ENCODE measurements around the gene NCR3LG1.

The NCR3LG1 gene, protein sequence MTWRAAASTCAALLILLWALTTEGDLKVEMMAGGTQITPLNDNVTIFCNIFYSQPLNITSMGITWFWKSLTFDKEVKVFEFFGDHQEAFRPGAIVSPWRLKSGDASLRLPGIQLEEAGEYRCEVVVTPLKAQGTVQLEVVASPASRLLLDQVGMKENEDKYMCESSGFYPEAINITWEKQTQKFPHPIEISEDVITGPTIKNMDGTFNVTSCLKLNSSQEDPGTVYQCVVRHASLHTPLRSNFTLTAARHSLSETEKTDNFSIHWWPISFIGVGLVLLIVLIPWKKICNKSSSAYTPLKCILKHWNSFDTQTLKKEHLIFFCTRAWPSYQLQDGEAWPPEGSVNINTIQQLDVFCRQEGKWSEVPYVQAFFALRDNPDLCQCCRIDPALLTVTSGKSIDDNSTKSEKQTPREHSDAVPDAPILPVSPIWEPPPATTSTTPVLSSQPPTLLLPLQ

DNA sequence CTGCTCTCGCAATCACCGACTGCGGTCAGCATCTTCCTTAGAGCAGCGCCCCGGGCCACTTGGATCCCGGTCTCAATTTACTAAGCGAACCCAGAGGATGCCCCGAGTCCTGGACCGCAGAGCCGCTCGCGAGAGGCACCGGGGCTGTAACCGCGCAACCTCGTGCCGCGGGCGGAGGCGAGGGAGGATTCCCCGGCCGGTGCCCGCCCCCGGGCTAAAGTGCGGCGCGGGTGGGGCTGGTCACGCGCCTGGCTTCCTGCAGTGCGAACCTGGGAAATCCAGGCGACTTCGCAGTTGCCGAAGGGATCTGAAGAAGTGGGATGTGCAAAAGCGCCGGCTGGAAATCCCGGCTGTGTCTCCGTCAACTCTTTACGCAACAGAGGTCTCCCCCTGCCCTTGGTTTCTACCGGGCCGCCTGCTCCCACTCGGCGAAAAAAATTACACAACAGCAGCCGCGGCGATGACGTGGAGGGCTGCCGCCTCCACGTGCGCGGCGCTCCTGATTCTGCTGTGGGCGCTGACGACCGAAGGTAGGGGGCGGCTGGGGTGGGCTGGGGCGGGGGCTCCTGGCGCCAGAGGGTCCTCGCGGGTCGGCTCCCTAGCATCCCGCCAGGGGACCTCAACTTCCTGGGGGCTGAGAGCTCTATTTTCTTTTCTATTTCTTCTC, at the start of gene NCR3LG1:
NCR3LG1 (plus strand) TSS at position 291 of the 667 bp plus-strand sequence; CDS start at position 461, 170 bp downstream.
- peak in 2 of 3 donors; percentile 26 to 44 for DNase-seq (ENCODE audit: low read depth in 3 of 3, low spot score in 1 of 3)

DNA sequence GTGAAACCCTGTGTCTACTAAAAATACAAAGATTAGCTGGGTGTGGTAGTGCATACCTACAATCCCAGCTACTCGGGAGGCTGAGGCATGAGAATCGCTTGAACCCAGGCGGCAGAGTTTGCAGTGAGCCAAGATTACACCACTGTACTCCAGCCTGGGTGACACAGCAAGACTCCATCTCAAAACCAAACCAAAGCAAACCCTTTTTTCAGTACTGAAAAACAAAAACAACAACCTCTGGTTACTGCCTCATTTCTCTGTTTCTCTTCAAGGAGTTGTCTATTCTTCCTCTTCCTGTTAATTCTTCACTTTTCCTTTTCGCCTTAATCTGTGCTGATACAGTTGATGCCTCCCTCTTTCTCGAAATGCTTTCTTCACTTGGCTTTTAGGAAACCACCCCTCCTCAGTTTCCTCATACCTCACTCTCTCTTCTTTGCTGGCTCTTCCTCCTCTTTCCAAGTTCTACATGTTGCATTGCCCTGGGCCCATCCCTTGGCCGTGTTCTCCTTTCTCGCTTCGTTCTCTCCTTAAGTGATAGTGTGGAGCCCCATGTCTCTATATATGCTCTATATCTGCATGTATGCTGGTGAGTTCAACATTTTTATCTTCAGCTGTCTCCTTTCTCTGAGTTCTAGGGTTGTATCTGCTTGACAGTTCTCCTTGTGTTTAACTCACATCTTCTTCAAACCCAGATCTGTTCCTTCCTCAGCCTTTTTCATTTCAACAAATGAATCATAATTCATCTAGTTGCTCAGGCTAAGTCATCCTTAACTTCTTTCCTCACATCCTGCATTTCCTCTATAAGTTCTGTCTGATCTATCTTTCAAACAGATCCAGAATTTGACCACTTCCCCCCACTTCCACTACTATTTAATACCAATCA, 38.0 kb upstream of the NCR3LG1 start:
- DNase-seq (ENCODE audit: low read depth in 3 of 3, low spot score in 1 of 3), result no peak

DNA sequence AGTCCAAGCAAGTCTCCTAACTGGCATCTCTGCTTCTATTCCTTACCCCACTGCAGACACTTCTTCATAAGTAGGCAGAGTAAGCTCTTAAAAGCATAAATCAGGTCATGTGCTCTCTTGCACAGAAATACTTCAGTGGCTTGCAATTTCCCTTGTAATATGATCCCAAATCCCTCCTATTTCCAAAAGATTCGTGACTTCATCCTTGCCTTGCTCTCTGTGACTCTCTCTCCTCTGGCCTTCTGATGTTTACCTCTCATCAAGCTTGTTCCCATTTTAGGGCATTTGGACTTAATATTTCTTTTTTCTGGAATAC, 37.4 kb upstream of the NCR3LG1 start:
- DNase-seq (ENCODE audit: low read depth in 3 of 3, low spot score in 1 of 3), result no peak

DNA sequence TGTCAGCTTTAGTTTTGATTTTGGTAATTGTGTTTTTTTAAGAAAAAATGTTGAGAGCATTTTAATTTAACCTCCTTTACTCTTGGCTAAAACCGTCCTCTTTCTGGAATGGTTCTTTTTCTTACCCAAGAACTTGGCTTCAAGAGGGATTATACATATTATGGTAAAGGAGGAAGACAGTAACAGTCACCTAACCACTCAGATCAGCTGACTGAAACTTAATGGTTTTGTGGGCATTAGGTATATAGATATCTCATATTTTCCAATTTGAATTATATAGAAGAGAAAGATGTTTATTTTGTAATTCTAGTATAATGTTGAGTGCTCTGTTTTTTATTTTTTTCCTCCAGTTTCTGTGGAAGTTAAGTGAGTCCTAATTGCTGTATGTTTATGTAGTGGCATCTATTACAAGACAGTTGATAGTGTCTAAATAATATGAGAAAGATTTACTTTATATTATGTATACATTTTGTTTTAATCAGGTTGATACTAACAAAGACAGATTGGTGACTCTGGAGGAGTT, 36.6 kb upstream of the NCR3LG1 start:
- no peak for DNase-seq (ENCODE audit: low read depth in 3 of 3, low spot score in 1 of 3)

DNA sequence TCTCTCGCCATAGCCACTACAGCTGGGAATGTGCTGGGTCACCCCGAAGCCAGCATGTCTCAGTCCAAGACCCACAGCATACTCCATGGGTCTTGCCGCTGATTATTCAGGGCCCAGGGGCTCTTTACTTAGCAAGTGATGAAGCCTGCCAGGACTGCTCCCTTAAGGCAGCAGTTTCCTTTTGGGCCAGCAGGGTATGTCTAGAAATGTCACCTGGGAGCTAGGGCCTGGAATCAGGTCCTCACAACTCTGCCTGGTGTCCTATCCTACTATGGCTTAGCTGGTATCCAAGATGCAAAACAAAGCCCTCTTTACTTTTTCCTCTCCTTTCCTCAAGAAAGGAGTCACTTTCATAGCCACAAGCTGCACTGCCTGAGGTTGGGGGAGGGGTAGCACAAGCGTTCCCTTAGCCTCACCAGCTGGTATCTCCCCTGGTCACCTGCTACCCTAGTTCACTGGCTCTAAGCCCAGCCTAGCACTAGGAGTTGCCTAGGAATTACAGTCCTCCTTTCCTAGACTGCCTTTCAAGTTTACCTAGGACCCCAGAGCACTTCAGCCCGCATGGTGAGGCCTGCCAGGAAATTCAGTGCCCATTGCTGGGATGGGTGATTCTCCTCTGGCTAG, 22.6 kb upstream of the NCR3LG1 start:
- DNase-seq (ENCODE audit: low read depth in 3 of 3, low spot score in 1 of 3), result no peak

DNA sequence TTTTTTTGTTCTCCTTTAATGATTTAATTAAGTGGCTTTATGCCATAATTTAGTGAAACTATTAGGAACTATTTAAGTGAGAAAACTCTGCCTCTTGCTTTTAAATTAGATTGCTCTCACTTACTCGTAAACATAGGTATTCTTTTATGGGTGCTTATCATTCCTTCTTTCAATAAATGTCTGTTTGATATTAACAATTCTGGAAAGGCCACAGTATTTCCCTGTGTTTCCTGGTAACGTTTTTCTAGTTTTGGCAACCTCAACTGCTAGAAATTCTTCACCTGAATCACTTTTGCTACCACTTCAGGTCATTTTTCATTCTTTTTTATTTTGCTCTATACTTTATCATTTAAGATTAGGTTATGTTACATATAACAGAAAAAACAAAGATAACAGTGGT, 19.9 kb upstream of the NCR3LG1 start:
- no peak for DNase-seq (ENCODE audit: low read depth in 3 of 3, low spot score in 1 of 3)

DNA sequence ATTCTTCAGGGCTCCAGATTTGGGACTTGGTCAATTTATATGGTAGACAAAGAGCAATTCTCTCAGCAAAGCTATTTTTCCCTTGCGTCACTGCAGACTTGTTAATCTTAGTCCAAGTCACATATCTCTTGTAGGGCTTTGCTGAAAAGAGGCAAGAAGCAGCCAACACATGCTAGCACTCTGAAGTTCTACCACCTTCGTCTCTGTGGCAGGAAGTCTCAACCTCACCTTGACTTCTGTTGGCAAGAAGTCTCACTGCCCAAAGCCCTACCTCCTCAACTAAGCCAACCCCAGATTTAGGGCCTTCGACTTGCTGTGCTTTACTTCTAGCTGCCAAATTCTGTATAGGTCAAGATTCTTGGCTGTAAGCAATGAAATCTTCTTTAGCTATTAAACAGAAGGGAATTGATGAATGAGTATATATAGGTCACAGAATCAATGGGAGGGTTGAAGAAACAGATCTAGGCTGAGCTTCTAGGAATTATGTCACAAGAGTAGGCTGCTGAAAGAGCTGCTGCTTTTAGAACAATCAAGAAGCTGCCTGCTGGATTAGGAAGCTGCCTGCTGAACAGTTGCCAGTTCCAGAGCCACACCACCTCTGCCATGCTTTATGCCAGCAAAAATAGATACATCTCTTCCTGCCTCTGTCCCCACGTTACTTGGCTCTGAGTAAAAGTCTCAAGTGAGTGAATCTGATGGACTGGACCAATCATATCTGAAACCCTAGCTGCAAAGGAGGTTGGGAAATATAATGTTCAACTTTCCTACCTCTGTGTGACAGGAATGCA, 17.6 kb upstream of the NCR3LG1 start:
- DNase-seq (ENCODE audit: low read depth in 3 of 3, low spot score in 1 of 3), result no peak

DNA sequence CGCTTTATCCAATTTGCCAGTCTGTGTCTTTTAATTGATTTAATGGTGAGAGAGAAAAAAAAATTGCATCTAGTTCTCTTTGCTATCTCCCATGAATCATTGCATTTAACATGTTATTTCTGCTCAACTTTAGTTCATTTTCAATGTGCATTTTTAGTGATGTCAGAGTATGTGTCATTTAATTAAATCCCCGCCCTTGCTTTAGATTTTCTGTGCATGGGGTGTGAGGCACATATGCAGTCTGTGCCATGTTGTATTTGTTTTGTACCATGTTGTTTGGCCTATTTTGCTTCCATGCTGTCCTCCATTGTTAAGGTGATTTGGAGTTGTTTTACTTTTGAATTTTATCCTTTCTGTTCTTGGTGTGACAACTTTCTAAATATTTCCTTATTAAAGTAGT, 8.3 kb upstream of the NCR3LG1 start:
- DNase-seq (ENCODE audit: low read depth in 3 of 3, low spot score in 1 of 3), result no peak

DNA sequence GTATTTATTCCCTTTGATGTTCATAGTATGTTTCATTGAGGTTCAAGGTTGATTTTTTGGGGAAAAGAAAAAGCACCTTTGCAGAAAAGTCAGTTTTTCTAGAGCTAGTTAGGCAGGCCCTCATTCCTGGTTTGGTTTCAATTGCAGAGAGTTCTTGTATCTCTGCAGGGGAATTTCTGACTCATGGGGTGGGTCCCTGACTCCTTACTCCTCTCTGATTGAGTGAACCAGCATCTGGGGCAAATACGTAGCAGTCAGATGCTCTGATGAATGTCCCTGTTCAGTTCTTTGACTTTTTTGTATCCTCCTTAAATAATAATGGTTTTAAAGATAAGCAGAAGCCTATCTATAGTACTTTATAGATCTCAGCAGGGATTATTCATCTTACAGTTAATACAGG, 7.7 kb upstream of the NCR3LG1 start:
- no peak for DNase-seq (ENCODE audit: low read depth in 3 of 3, low spot score in 1 of 3)

DNA sequence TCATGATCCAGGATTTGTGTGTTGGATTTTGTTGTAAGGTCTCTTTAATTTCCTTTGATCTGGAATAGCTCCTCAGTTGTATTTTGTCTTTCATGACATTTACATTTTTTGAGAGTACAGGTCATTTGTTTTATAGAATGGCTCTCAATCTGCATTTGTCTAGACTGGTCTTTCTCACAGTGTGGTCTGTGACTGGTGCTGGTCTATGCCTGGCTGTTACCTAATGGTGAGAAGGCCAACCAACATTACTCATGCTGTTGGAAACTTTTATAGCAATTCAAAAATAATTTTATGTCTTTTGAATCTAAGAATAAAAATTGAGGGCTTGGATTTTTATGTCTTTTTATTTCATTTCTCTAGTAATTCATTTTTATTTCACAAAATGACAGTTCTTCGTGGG, 3.9 kb upstream of the NCR3LG1 start:
- DNase-seq (ENCODE audit: low read depth in 3 of 3, low spot score in 1 of 3), result no peak

DNA sequence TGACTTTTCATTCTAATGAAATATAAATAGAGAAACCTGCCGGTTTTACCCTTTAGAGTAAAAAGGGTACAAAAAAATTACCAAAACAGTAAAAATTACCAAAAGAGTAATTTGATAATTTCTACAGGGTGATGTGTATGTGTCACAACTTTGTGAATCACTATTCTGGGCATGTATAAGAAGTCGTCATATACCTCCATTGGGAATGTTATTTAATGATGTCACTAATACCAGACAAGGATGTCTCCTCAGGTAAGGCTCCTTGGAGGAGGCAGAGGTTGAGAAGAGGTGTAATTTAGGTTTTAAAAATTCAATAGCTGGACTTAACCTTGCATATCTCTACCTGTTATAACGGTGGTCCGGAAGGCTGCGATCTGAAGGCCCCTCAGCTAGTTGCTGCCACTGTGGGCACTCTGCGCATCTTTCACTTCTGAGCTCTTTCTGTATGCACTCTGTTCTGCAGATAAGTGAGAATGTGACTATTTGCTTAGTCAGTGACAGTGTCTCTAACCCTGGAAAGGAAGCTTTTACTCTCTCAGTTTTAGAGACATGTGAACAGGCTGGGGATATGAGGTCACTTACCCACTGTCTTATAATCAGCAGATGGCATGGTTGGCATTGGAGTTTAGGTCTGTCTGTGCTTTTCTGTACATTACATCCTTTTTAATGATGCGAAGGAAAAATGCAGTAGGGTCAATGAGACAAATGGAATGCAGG, 987 bp upstream of the NCR3LG1 start:
- DNase-seq (ENCODE audit: low read depth in 3 of 3, low spot score in 1 of 3), result no peak

DNA sequence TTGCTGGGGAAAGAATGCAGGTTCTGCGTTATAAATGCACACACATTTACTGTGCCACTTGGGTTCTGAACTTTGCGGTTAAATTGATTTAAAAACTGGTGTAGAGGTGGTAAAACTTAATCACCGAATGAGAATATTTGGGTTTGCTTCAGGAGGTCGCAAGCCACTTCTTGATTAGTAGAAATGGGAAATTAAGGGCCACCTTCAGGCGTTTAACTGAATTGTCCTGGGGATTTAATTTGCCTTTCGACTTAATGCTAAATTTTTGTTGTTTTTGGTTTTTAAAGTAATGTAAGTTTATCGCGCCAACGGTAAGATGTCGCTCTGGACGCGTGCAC, 459 bp upstream of the NCR3LG1 start:
- no peak for DNase-seq (ENCODE audit: low read depth in 3 of 3, low spot score in 1 of 3)

DNA sequence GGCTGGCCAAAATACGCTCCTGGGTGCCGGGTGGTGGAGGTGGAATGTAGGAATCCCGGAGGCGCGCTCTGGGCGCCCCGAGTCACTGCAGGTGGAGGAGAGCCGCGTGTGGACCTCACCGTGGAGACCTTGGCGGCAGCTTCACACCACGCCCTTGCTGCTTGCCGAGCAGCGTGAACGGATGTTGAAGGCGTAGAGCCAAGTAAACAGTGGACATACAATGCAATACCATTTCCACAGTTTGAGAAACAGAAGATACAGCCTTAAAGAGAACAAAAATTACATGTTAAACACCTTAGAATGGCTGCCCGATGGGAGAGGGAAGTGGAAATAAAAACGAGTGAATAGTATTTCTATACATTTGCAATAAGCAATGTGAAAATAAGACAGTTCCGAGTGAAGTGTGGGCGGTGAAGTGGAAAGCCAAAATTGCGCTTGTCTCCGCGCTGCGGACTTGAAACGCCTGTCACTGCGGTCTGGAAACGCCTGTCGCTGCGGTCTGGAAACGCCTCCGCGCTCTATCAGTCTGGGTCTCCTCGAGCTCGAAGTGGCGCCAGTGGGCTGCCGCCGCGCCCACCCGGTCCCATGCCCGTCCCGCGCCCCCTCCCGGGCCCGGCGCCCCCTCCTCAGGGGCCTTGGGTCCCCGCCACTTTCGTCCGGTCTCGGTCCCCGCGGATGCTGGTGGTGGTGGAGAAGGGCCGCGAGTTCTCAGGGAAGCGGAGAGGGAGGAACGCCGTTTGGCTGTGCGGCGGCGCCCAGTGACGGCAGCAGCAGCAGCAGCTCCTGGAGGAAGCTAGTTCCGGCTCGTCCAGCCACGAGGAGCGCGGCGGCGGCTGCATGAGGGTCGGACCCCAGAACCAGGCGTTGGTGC, 1.6 kb downstream of the NCR3LG1 start:
- peak in 2 of 3 donors; percentile 13 to 26 for DNase-seq (ENCODE audit: low read depth in 3 of 3, low spot score in 1 of 3)

DNA sequence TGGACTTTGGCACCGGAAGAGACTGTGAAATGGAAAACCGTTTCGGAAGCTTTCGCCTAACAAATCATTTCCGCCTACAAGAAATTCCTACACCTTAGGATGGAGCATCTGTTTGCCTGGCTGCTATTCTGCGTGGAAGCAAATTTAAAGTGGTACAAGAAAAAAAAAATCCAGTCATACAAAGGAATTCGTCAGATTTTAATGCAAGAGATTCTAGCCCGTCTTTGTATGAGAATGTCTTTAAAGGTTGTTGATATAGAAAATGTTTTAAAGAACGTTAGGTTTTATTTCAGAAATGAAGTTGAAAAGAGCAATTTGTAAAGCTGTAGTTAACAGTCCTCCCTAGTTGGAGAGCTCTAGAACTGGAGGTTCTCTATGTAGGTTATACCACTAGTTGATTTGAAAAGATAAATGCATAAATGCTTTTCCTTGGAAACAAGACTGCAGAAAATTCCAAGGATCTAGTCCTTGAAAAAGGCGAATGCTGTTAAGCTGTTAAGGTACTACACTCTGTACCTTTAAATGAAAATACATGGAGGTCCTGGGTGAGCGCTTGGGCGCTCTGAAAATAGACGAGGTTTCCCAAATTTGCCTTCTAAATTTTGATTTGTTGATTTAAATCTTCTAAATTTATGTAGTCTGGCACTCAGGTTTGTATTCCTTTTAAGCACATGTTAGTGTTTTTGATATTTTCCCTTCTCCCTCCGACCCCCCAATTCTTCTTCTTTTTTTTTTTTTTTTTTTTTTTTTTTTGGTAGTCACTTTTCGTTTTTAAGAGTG, 2.4 kb downstream of the NCR3LG1 start:
- no peak for DNase-seq (ENCODE audit: low read depth in 3 of 3, low spot score in 1 of 3)

DNA sequence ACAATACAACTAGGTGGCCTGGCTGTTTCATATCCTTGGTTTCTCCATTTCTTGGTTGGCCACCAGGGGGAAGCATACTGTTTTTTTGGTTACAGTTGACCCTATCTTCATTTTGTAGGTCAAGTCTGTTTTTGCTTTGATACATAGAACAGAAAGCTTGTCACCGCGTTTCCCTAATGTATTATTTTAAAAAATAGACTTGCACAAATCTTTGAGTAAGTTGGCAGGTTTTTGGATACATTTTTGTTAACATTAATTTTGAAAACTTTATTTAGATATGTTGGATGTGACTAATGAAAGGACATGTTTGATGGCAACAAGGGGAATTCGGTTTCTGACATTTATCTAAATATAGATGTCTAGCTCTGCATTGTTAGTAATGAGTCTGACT, 3.0 kb downstream of the NCR3LG1 start:
- DNase-seq (ENCODE audit: low read depth in 3 of 3, low spot score in 1 of 3), result peak in 1 of 3 donors; percentile 14

DNA sequence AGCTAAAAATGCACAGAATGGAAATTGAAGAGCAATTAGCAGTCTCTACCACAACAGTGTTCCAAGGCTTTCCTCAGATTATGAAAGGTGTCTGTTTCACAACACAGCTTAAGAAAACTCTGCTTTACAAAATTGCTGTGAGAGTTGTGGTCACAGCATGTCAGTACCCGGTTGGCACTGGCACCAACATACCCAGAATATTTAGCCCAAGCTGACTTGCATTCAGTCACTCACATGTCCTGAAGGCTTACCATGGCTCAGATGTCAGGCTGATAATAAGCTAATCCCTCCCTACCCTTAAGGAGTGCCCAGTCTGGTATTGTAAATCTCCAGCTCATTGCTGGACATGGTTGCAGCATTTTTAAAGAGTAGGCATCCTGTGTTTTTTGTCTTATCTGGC, 14.9 kb downstream of the NCR3LG1 start:
- no peak for DNase-seq (ENCODE audit: low read depth in 3 of 3, low spot score in 1 of 3)

DNA sequence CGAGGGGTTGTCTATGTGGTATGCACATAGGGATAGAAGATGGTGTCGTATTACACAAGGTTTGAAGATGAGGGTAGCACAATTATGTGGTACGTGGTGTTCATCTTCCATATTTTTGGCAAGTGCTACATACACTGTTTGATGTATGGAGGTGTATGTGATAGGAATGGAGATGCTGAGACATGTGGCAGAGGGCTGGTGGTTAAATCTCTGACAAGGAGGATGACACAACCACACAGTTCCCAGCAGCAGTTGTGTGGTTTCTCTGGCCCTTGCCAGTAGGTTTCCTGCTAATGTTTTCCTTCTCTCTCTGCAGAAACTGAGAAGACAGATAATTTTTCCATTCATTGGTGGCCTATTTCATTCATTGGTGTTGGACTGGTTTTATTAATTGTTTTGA, 17.0 kb downstream of the NCR3LG1 start:
- no peak for DNase-seq (ENCODE audit: low read depth in 3 of 3, low spot score in 1 of 3)

DNA sequence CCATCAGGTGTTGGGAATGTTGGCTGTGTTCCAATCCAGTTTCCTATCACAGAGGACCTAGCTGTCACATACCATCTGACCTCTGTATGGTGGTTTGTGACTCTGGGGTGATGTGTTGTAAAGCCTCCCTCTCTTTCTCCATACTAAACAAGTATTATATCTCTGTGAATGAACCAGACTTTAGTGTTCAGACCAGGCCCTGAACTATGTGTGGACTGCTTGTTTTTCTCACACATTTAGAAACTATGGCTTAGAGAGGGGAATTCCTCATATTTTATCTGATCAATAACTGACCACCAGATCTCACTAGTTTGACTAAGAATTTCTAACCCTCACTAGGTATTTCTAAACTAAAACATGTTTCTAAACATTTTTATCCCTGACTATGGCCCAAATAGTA, 17.5 kb downstream of the NCR3LG1 start:
- no peak for DNase-seq (ENCODE audit: low read depth in 3 of 3, low spot score in 1 of 3)
